Activated T-cell treated with anti-CD3 and anti-CD28 coated beads, Interleukin-2, amount 50 U/mL, for 72 hours (primary cell): ENCODE measurements around the gene PNMT. TPM values are rescaled to one million over a fixed set of nuclear protein-coding genes. Genes with fewer than 3 reads are reported as not detected.
"Not testable (repeated sequence)": the region's sequence is repeated elsewhere in the genome, so short reads cannot be mapped to it uniquely, and the experiment has no call there.

ENCODE experiments used
- ATAC-seq, 2 donors: fragments of 150-1000 bp; cut with Tn5 transposase; replicated peaks in 1 of 2; 2 replicates each; pipeline ENCODE4 v1.10.0; 2021; ENCODE audit warnings: moderate library complexity in 2 of 2, mild to moderate bottlenecking in 1 of 2
- DNase-seq, 2 donors: peaks; one replicate each; pipeline ENCODE4 v3.0.0; 2021 to 2022; ENCODE audit warnings: mixed read lengths in 1 of 2
- H3K27ac Mint-ChIP-seq: one replicate; pipeline ENCODE4 v1.8.0; 2022; ENCODE audit warnings: mild to moderate bottlenecking, moderate library complexity, mixed read lengths
- H3K27me3 Mint-ChIP-seq: one replicate; pipeline ENCODE4 v1.8.0; 2022; ENCODE audit warnings: low read depth, mixed read lengths
- H3K36me3 Mint-ChIP-seq, 2 donors: one replicate each; pipeline ENCODE4 v1.8.0; 2022; ENCODE audit warnings: mixed read lengths in 2 of 2, mild to moderate bottlenecking in 1 of 2; ENCODE audit not compliant: insufficient read depth in 2 of 2
- H3K4me1 Mint-ChIP-seq: one replicate; pipeline ENCODE4 v1.8.0; 2022; ENCODE audit warnings: low read depth, mixed read lengths
- H3K4me3 Mint-ChIP-seq, 2 donors: one replicate each; pipeline ENCODE4 v1.8.0; 2022; ENCODE audit warnings: mild to moderate bottlenecking in 2 of 2, mixed read lengths in 2 of 2, moderate library complexity in 2 of 2
- H3K9me3 Mint-ChIP-seq, 2 donors: one replicate each; pipeline ENCODE4 v1.8.0; 2022; ENCODE audit warnings: mixed read lengths in 2 of 2
- total RNA-seq, 2 donors: library from RNA; stranded (reverse); gene quantifications; one replicate each; pipeline ENCODE4 v1.2.3, GENCODE V29; 2022

Gene PNMT
- total RNA-seq, 2 donors from 2014 or later: 0.41 to 0.67 TPM

DNA sequence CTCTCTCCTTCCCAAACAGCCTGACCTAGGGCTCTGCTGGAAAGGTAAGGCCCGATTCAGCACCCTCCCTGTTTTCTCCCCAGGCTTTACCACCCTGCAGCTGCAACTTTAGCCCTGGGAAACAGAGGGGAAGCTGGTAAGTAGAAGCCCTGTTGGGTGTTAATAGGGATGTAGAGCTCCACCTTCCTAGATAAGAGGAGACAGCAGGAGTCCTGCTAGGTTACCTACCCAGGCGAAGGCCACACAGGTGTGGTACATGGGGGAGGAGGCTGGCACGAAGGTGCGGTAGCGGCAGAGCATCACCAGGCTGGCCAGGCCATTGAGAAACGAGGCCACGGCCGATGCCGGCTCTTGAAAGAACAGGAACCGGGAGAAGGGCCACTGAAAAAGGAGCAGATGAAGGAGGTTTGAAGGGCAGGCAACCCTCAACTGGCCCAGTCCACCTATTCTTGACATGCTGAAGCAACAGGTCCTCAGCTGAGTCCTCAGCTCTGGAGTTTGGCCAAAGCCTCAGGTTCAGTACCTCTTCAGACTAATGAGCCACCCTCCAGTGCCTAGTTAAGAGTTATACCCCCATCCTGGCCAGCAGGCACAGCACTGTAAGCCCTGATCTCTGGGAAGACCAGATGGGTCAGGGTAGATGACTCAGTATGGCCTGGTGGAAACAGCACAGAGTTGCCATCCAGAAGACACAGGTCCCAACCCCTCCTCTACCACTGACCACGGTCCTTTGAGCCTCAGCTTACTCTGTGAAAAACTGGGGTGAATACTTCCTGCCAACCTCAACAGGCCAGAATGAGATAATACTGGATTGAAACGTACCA, 16.3 kb downstream of the PNMT start:
- ATAC-seq (no peak), DNase-seq (no peak)
- Mint-ChIP-seq H3K9me3 (no peaks in the 10 kb centered on the region), H3K36me3 (peaks cover 6 to 8% of the 10 kb centered on the region in 2 donors), H3K27me3 (no peaks in the 10 kb centered on the region), H3K4me1 (peaks cover 44% of the 10 kb centered on the region), H3K27ac (no peak overlapping the region), H3K4me3 (no peak overlapping the region)

DNA sequence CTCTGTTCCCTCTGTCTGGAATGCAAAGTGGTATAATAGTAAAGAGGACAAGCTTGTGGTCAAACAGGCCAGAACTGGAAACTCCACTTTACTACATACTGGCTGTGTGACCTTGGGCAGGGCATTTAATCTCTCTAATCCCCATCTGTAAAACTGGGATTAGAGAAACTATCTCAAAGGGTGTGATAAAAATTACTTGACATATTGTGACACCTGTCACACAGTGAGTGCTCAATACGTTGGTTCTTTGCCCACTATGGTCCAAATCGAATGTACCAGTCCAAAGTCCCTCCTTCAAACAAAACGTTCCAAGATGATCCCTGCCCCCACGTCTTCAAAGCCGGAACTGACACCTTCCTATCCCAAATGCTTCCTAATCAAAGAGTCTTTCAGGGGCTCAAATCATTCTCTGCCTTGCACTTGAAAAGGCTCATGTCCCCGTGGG, 18.9 kb downstream of the PNMT start:
- no peak for ATAC-seq
- peaks cover 27% of the 10 kb centered on the region for H3K4me1 Mint-ChIP-seq

DNA sequence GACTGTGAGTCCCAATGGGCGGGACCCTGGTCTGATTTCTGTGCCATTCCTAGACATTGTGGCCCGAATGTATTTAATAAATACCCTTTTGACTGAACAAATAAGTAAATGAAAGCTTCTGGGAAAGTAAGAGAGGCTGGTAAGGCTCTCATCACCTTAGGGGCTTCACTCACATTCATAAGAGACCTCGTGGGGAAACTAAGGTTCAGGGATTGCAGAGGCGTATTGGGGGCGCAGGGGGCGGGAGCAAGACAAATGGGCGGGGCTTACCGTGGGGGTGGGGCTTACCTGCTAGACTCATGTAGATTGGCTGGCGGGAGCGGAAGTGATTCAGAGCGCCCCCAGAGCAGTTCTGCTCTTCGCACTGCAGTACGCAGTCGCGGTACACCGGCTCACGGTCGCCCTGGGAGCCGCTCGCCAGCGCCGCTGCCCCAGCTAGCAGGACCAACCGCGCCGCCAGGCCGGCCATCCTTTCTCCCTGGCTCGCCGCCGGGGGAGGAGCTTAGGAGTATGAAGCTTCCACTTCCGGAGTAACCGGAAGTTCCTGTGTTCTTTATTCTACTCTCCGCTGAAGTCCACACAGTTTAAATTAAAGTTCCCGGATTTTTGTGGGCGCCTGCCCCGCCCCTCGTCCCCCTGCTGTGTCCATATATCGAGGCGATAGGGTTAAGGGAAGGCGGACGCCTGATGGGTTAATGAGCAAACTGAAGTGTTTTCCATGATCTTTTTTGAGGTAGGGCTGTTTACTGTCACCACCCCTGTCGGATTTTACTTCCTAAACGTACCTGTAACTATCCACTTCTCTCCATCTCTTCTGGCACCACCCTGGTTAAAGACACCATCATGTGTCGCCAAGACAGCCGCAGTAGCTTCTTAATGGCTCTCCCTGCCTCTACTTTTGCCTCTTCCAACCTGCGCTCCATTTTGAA, 19.6 kb downstream of the PNMT start, which contains the start of gene PGAP3:
TSS of gene PGAP3 (minus strand) at position 512 of the 929 bp plus-strand sequence. CDS start at position 469, 43 bp downstream.
- peaks cover 27% of the 10 kb centered on the region for H3K4me1 Mint-ChIP-seq
- ATAC-seq: peak; percentile 96 to 97
- H3K4me3 Mint-ChIP-seq: peak within 1 kb of the TSS; percentile 94 to 96
- H3K36me3 Mint-ChIP-seq: peaks cover 6 to 8% of the 10 kb centered on the region in 2 donors
- peak within 1 kb of the TSS; percentile 98 for H3K27ac Mint-ChIP-seq
- DNase-seq: peak; percentile 90 to 92
- H3K27me3 Mint-ChIP-seq: no peaks in the 10 kb centered on the region
- no peaks in the 10 kb centered on the region for H3K9me3 Mint-ChIP-seq

More for the DNA sequence above, 18.9 kb downstream of the PNMT start:
- Mint-ChIP-seq H3K4me3 (peak overlapping the region; percentile 94 to 96), H3K36me3 (peaks cover 6 to 8% of the 10 kb centered on the region in 2 donors), H3K27me3 (no peaks in the 10 kb centered on the region), H3K9me3 (no peaks in the 10 kb centered on the region), H3K27ac (no peak overlapping the region)
- no peak for DNase-seq

DNA sequence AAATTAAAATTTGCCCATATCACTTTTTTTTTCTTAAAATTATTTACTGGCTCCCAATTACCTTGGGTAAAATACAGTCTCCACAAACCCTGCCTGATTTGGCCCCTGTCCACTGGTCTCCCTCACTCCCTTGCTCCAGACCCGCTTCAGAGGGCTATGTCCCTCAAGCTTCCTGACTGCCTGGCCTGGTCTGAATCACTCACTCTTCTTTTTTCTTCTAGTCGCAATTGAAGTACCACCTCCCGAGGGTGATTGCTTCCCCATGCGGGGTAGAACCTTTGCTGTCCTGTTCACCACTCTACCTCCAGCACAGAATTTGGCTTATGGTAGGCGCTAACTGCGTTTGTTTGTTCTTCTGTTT, 20.2 kb downstream of the PNMT start:
- DNase-seq (peak in 1 of 2 donors; percentile 25), ATAC-seq (no peak)
- no peaks in the 10 kb centered on the region for H3K27me3 Mint-ChIP-seq
- H3K9me3 Mint-ChIP-seq: no peaks in the 10 kb centered on the region
- H3K4me1 Mint-ChIP-seq: peaks cover 27% of the 10 kb centered on the region
- H3K4me3 Mint-ChIP-seq: peak overlapping the region; percentile 94 to 96
- H3K36me3 Mint-ChIP-seq: peaks cover 6 to 8% of the 10 kb centered on the region in 2 donors
- H3K27ac Mint-ChIP-seq: peak overlapping the region; percentile 98

DNA sequence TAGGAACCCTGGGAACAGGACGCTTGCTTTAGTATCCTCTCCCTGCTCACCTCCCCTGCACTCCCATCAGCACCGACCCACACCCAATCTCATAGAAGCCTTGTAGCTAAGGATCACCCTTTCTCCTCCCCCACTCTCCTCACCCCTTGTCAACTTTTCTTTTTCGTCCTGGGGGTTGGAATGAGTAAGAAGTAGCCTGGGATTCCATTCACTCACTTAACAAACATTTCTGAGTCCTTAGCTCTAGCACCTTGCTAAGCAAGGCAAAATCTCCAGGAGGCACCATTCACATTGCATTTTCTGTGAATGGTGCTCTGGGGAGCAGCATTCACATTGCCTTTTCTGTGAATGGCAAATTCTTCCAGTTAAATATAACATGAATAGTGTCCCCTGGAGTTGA, 20.7 kb downstream of the PNMT start:
- DNase-seq: no peak
- no peak for ATAC-seq
- Mint-ChIP-seq H3K9me3 (no peaks in the 10 kb centered on the region), H3K4me3 (peak overlapping the region; percentile 94 to 96), H3K36me3 (peaks cover 6 to 8% of the 10 kb centered on the region in 2 donors), H3K4me1 (peaks cover 27% of the 10 kb centered on the region), H3K27me3 (no peaks in the 10 kb centered on the region), H3K27ac (peak overlapping the region; percentile 98)

DNA sequence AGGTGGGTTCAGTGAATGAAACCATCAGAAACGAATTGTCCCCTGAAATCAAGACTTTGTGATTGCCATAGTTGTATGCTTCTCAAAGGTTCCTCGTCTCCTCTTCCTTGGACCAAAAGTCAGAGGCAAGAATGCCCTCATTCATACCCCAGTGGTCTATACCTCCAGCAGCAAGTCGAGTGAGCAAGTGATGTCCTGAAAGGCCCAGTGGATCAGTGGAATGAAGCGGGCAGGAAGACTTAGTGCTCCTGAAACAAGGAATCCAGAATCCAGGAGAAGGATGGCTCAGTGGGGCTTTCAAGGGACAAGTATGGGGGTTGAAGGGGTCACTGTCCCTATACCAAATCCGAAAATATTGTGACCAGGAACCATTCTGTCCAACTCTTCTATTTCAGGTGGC, 26.3 kb downstream of the PNMT start:
- H3K9me3 Mint-ChIP-seq: no peaks in the 10 kb centered on the region
- peaks cover 9% of the 10 kb centered on the region for H3K27me3 Mint-ChIP-seq
- no peaks in the 10 kb centered on the region for H3K36me3 Mint-ChIP-seq
- no peak for ATAC-seq
- peaks cover 3% of the 10 kb centered on the region for H3K4me1 Mint-ChIP-seq
- H3K4me3 Mint-ChIP-seq: no peak overlapping the region
- no peak overlapping the region for H3K27ac Mint-ChIP-seq
- no peak for DNase-seq

DNA sequence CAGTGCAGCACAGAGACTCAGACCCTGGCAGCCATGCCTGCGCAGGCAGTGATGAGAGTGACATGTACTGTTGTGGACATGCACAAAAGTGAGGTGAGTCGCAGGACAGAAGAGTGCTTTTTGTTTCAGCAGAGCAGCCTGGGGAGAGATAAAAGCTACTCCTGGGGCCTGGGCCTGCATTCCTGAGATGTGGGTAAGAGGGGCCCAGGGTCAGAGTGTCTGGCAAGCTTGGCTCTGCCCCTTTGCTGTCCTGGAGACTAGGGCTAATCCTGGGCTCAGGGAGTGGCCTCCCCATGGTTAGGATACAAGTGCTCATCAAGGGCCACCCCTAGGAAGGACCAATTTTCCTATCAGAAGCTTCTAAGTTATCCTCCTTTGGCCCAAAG, 26.8 kb downstream of the PNMT start:
- no peak for ATAC-seq
- DNase-seq: no peak
- Mint-ChIP-seq H3K9me3 (no peaks in the 10 kb centered on the region), H3K27me3 (peaks cover 13% of the 10 kb centered on the region), H3K4me3 (no peak overlapping the region), H3K27ac (no peak overlapping the region), H3K36me3 (no peaks in the 10 kb centered on the region), H3K4me1 (peaks cover 5% of the 10 kb centered on the region)

DNA sequence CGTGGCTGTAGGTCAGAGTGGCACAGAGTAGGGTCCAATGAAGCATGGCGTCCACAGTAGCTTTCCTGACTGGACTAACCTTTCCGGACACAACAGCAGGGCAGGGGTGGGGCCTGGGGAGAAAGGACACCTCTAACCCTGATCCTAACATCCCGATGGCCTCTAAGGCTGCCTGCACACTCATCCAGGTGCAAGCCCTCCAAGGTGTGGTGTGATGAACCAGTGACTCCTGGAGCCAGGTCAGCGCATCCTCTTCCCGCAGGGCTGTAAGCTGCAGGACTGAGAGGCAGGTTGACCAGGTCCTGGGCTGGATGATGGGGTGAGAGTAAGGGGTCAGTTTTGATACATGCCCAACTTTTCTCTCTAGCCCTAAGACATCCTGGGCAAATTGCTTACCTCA, 28.5 kb downstream of the PNMT start:
- H3K4me3 Mint-ChIP-seq: no peak overlapping the region
- H3K27me3 Mint-ChIP-seq: peaks cover 27% of the 10 kb centered on the region
- no peak overlapping the region for H3K27ac Mint-ChIP-seq
- ATAC-seq (no peak), DNase-seq (no peak)
- H3K9me3 Mint-ChIP-seq: no peaks in the 10 kb centered on the region
- H3K4me1 Mint-ChIP-seq: peaks cover 15% of the 10 kb centered on the region
- no peaks in the 10 kb centered on the region for H3K36me3 Mint-ChIP-seq

DNA sequence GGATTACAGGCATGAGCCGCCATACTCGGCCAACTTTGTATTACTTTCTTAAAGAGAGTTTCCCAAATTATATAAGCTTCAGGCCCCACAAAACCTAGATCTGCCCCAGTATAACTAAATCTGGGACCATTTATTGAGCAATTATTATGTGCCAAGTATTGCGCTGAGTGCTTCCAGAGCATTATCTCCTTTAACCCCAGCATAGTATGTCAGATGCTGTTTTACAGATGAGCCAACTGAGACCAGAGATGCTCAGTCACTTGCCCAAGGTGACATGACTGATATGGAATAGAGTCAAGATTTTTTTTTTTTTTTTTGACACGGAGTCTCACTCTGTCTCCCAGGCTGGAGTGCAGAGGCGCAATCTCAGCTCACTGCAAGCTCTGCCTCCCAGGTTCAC, 29.7 kb downstream of the PNMT start:
- Mint-ChIP-seq H3K4me3 (no peak overlapping the region), H3K36me3 (no peaks in the 10 kb centered on the region), H3K9me3 (no peaks in the 10 kb centered on the region), H3K27ac (no peak overlapping the region), H3K4me1 (peaks cover 15% of the 10 kb centered on the region), H3K27me3 (peaks cover 37% of the 10 kb centered on the region)
- DNase-seq (no peak), ATAC-seq (no peak)

DNA sequence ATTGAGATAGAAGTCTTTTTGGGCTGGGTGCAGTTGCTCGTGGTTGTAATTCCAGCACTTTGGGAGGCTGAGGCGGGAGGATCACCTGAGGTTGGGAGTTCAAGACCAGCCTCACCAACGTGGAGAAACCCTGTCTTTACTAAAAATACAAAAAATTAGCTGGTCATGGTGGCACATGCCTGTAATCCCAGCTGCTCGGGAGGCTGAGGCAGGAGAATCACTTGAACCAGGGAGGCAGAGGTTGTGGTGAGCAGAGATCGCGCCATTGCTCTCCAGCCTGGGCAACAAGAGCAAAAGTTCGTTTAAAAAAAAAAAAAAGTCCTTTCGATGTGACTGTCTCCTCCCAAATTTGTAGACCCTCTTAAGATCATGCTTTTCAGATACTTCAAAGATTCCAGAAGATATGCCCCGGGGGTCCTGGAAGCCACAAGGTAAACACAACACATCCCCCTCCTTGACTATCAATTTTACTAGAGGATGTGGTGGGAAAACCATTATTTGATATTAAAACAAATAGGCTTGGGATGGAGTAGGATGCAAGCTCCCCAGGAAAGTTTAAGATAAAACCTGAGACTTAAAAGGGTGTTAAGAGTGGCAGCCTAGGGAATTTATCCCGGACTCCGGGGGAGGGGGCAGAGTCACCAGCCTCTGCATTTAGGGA, 31.0 kb downstream of the PNMT start:
- Mint-ChIP-seq H3K4me1 (peaks cover 21% of the 10 kb centered on the region), H3K27me3 (peaks cover 37% of the 10 kb centered on the region), H3K4me3 (peak overlapping the region; percentile 44 to 65)
- not testable (repeated sequence) for ATAC-seq, H3K36me3 Mint-ChIP-seq, DNase-seq, H3K9me3 Mint-ChIP-seq, H3K27ac Mint-ChIP-seq

DNA sequence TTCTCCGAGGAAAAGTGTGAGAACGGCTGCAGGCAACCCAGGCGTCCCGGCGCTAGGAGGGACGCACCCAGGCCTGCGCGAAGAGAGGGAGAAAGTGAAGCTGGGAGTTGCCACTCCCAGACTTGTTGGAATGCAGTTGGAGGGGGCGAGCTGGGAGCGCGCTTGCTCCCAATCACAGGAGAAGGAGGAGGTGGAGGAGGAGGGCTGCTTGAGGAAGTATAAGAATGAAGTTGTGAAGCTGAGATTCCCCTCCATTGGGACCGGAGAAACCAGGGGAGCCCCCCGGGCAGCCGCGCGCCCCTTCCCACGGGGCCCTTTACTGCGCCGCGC, 31.5 kb downstream of the PNMT start, which contains the start of gene ERBB2:
TSS of gene ERBB2 (plus strand) at position 247 of the 330 bp plus-strand sequence. CDS start 175 bp downstream, outside the sequence.
- no peaks in the 10 kb centered on the region for H3K36me3 Mint-ChIP-seq
- no peak for DNase-seq
- H3K4me3 Mint-ChIP-seq: peak within 1 kb of the TSS; percentile 44 to 65
- H3K9me3 Mint-ChIP-seq: no peaks in the 10 kb centered on the region
- H3K4me1 Mint-ChIP-seq: peaks cover 21% of the 10 kb centered on the region
- peaks cover 37% of the 10 kb centered on the region for H3K27me3 Mint-ChIP-seq
- no peak for ATAC-seq
- H3K27ac Mint-ChIP-seq: no peak within 1 kb of the TSS

DNA sequence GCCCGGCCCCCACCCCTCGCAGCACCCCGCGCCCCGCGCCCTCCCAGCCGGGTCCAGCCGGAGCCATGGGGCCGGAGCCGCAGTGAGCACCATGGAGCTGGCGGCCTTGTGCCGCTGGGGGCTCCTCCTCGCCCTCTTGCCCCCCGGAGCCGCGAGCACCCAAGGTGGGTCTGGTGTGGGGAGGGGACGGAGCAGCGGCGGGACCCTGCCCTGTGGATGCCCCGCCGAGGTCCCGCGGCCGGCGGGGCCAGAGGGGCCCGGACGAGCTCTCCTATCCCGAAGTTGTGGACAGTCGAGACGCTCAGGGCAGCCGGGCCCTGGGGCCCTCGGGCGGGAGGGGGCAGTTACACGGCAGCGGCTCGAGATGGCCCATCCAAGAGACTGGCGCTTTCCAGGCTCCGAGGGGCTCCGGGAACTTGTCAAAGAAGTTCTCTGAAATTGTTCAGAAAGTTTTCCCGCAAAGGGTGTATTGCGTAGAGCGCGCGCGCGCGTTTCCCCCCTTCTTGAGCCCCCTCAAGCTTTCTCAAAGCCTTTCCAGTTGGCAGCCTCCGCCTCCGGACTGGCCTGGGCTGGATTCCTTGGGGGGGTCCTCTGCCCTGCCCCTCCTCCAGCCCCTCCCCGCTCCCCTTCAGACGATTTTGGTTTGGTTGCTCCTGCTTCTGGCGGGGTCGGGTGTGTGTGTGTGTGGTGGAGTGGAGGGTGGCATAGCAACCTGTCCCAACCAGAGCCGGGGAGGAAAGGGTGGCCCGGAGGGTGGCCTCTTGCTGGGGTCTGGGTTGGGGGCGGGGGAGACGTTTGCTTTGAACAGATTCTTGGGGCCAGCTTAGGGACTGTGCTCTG, 32.1 kb downstream of the PNMT start:
- Mint-ChIP-seq H3K27ac (no peak overlapping the region), H3K9me3 (no peaks in the 10 kb centered on the region), H3K36me3 (no peaks in the 10 kb centered on the region), H3K4me1 (peaks cover 21% of the 10 kb centered on the region), H3K27me3 (peaks cover 37% of the 10 kb centered on the region), H3K4me3 (no peak overlapping the region)
- ATAC-seq (peak; percentile 15 to 18), DNase-seq (no peak)
